ENCODE data around the gene HNF1B.
"Not testable (repeated sequence)": the region's sequence is repeated elsewhere in the genome, so short reads cannot be mapped to it uniquely, and the experiment has no call there.

HNF1B gene

GRCh38 chr17:37788526-37788925, 43.7 kb upstream of the HNF1B start:
- H3K4me3 ChIP-seq (ENCODE audit: low read depth, low read length): no peak overlapping the region
- TF ChIP-seq CTCF (IDR thresholded peaks at IDR 0.05; ENCODE audit: borderline replicate concordance, insufficient read depth, low read depth, low read length): no peak

- no peak overlapping the region for H3K4me3 ChIP-seq (ENCODE audit: low read depth, low read length)
- no peak for TF ChIP-seq CTCF (IDR thresholded peaks at IDR 0.05; ENCODE audit: borderline replicate concordance, insufficient read depth, low read depth, low read length)
These were observed 42.3 kb upstream of the HNF1B start for GRCh38 chr17:37787055-37787757.

GRCh38 chr17:37786481-37786880, 41.6 kb upstream of the HNF1B start:
- H3K4me3 ChIP-seq (ENCODE audit: low read depth, low read length): no peak overlapping the region
- no peak for TF ChIP-seq CTCF (IDR thresholded peaks at IDR 0.05; ENCODE audit: borderline replicate concordance, insufficient read depth, low read depth, low read length)

- H3K4me3 ChIP-seq (ENCODE audit: low read depth, low read length): not testable (repeated sequence)
These were observed 37.6 kb upstream of the HNF1B start for GRCh38 chr17:37782460-37782859.

- H3K4me3 ChIP-seq (ENCODE audit: low read depth, low read length): no peak overlapping the region
- TF ChIP-seq CTCF (IDR thresholded peaks at IDR 0.05; ENCODE audit: borderline replicate concordance, insufficient read depth, low read depth, low read length): no peak
These were observed 36.6 kb upstream of the HNF1B start for GRCh38 chr17:37781451-37781850.

GRCh38 chr17:37779554-37779953, 34.7 kb upstream of the HNF1B start:
- no peak for TF ChIP-seq CTCF (IDR thresholded peaks at IDR 0.05; ENCODE audit: borderline replicate concordance, insufficient read depth, low read depth, low read length)
- H3K4me3 ChIP-seq (ENCODE audit: low read depth, low read length): no peak overlapping the region

- H3K4me3 ChIP-seq (ENCODE audit: low read depth, low read length): no peak overlapping the region
- TF ChIP-seq CTCF (IDR thresholded peaks at IDR 0.05; ENCODE audit: borderline replicate concordance, insufficient read depth, low read depth, low read length): no peak
These were observed 29.6 kb upstream of the HNF1B start for GRCh38 chr17:37774504-37774903.
